HFF-Myc (cell line): Measurements from ENCODE around the gene ASB12.

Source experiments
- DNase-seq: peaks from one replicate; pipeline ENCODE4 v3.0.0-alpha.2; 2011; ENCODE audit warnings: low read depth; ENCODE audit errors: extremely low read depth
- H3K4me3 ChIP-seq: replicated peaks from 2 replicates; pipeline ENCODE4 v1.5.1; 2011; ENCODE audit warnings: low read depth, mild to moderate bottlenecking, control low read depth, low read length
- CTCF ChIP-seq: IDR thresholded peaks from 2 replicates; pipeline ENCODE4 v1.5.1; 2012; ENCODE audit warnings: mild to moderate bottlenecking, low read depth, low read length, control low read depth; ENCODE audit errors: missing control alignments

ASB12 gene

DNA sequence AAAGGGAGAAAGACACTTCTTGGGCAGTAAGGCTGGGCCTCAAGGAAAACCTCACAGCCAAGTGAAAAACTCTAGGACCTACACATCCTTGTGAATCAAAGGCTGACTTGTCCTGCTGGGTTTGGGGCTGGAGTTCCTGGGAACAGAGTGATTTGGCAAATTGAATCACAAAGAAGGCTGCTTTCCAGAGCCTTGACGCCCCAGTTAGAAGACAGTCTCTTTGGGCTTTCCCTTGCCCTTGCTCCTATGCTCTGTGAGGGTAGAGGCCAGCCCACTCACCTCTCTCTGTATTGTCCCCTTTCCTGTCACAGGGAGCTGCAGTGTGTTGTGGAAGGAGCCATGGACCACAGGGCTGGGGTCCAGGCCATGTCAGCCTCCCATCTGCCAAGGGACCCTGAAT lies 34.5 kb downstream of the ASB12 start:
- H3K4me3 ChIP-seq: no peak overlapping the region
- no peak for DNase-seq
- no peak for TF ChIP-seq CTCF

DNA sequence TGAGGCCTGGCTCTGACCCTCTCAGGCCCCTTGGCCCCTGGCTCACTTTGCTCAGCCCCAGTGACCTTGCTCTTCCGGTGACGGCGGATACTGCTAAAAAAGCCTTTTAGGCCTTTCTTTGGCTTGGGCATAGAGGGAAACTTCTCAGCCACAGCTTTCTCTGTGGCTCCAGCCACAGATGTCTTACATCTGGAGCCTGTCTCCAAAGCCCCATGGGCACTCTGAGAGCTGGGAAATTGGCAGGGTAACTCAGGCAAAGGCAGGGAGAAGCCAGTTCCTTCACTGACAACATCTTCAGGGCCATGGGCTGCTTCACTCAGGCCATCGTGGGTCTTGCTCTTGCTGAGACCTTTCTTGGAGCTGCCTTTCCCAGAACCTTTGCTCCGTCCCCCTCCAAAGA lies 37.7 kb downstream of the ASB12 start:
- no peak for DNase-seq
- TF ChIP-seq CTCF: no peak

DNA sequence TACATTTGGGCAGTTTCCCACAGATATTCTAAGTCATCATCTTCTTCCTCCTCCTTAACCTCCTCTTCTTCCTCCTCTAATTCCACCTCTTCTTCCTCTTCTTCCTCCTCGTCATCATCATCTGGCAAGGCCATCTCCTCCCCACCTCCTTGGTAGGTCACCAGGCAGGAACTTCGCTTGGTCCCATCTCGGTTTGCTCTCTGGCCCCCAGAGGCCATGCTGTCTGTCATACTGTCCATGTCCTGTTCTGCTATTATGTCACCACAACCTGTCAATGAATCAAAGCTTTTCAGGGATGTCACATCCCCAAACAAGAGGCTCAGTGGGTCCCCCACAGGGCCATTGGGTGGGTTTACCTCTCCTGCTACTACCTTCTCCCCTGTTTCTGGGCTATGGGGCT lies 38.4 kb downstream of the ASB12 start:
- DNase-seq: no peak
- H3K4me3 ChIP-seq: no peak overlapping the region
- no peak for TF ChIP-seq CTCF

More for the DNA sequence above, 37.7 kb downstream of the ASB12 start:
- H3K4me3 ChIP-seq: no peak overlapping the region

DNA sequence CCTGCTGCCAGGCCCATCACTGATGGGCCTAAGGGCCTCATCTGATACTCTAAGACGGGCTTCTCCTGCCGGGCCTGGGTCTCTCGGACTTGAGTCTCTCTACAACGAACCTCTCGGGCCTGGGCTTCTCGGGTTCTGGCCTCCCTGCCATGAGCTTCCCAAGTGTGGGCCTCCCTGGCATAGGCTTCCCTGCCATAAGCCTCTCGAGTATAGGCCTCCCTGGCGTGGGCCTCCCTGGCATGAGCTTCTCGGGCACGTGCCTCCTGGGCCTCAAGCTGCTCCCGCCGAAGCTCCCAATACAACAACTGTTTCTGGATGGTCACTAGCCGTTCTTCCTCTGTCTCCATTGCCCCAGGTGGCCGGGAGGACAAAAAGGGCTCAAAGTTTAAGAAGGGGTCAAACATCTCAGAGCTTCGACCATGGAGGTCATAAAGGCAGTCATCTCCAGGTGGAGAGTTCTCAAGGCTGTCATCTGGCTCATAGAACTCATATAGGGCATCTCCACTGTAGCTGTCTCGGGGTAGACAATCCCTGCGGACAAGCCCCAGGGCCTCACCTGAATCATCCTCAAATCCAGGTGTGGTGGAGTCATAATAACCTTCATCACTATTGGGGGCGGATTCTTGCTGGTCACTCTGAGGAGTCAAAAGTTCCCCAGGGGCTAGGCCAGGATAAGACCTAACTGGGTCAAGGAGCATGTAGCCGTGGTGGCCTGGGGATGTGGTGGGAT lies 39.0 kb downstream of the ASB12 start:
- H3K4me3 ChIP-seq: no peak overlapping the region
- no peak for DNase-seq
- no peak for TF ChIP-seq CTCF

DNA sequence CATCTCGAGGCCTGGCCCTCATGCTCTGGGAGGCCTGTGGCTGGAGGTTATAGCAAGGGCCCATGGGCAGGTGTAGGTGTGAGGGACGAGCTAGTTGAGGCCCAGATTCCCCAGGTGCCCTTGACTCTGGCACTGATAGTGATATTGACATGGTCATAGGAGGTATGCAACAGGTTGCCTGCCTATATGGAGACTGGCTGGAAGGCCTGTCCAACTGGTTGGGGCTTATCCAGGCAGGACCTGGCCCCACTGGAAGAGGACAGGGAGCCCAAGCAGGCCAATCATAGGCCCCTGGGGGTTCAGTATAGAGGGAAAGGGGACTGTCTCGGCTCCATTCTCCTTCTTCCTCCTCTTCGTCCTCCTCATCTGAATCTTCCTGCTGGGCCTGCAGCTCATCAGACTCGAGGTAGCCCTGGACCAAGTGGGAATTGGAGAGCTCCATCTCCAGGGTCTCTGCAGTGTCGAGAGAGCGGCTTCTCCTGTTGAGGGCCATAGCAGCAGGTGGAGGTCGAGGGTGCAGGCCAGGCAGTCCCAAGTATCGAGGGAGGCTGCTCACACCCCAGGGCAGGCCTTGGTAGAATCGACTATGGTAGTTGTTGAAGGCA lies 40.2 kb downstream of the ASB12 start:
- H3K4me3 ChIP-seq: no peak overlapping the region
- no peak for DNase-seq
- no peak for TF ChIP-seq CTCF

DNA sequence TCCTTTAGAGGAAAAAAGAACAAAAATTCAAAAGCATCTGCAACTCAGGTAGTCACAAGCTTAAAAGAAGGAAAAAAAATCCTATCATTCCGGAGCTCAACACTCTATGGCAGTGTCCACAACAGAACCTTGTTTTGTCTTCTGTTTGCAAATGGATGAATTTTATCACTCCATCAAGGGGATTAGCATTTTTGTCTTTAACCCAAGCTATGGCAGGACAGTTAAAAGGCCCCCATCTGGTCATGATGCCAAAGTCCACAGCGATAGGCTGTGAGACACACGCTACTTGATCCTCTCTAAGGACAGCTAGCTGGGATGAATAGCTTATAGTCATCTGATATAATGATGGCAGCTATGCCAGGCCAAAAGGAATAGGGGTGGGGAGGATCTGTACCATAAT lies 41.5 kb downstream of the ASB12 start:
- TF ChIP-seq CTCF: no peak
- no peak overlapping the region for H3K4me3 ChIP-seq
- no peak for DNase-seq
